K562 (cell line): ENCODE data around the gene CACNG3.

ENCODE experiments used
- CC2D1A ChIP-seq: fragments of 450-650 bp; IDR thresholded peaks from 2 replicates; pipeline ENCODE4 v1.6.1; 2017; ENCODE audit warnings: mild to moderate bottlenecking
- CREM ChIP-seq: IDR thresholded peaks from 2 replicates; pipeline ENCODE4 v1.6.1; 2014; ENCODE audit warnings: antibody characterized with exemption, low read depth
- YY1 ChIP-seq, 3 experiments: IDR thresholded peaks; 2 replicates each; pipeline ENCODE4 v1.6.1; 2011; ENCODE audit warnings: low read length in 2 of 3, mild to moderate bottlenecking in 2 of 3, moderate library complexity in 2 of 3, borderline replicate concordance in 1 of 3, control low read depth in 1 of 3, low read depth in 1 of 3; ENCODE audit not compliant: insufficient read depth in 3 of 3, insufficient replicate concordance in 2 of 3, control insufficient read depth in 1 of 3, insufficient read length in 1 of 3; ENCODE audit errors: extremely low read depth in 1 of 3
- ZNF121 ChIP-seq: sonication (generic); formaldehyde crosslinking; conservative IDR thresholded peaks from 2 replicates; pipeline ENCODE4 v1.8.0; 2022; ENCODE audit warnings: missing genetic modification reagents
- ZNF165 ChIP-seq: fragments of 250-450 bp; sonication (Bioruptor Pico); IDR thresholded peaks from 2 replicates; pipeline ENCODE4 v1.4.0; 2020; ENCODE audit warnings: borderline replicate concordance
- TF ChIP-seq, protein P1 (sequence below), 3 experiments: IDR thresholded peaks in 2 of 3; conservative IDR thresholded peaks in 1 of 3; 2 replicates each; pipeline ENCODE4 v1.5.1; 2011 to 2012; ENCODE audit warnings: low read length in 3 of 3, mild to moderate bottlenecking in 3 of 3, control low read depth in 2 of 3, improper control_type of control experiment in 1 of 3, inconsistent platforms in 1 of 3, low read depth in 1 of 3, mixed read lengths in 1 of 3, moderate library complexity in 1 of 3; ENCODE audit not compliant: insufficient read depth in 2 of 3

- TF ChIP-seq ZNF121 (no peak), YY1 (IDR thresholded peaks at IDR 0.05; ENCODE audit: borderline replicate concordance in 1 of 3, control insufficient read depth in 1 of 3, extremely low read depth in 1 of 3, insufficient read depth in 3 of 3, insufficient read length in 1 of 3, insufficient replicate concordance in 2 of 3, low read depth in 1 of 3, low read length in 2 of 3) (no peak), ZNF165 (CRISPR knock-in tag) (no peak), CREM (no peak), CC2D1A (no peak)
- TF ChIP-seq, protein P1, sequence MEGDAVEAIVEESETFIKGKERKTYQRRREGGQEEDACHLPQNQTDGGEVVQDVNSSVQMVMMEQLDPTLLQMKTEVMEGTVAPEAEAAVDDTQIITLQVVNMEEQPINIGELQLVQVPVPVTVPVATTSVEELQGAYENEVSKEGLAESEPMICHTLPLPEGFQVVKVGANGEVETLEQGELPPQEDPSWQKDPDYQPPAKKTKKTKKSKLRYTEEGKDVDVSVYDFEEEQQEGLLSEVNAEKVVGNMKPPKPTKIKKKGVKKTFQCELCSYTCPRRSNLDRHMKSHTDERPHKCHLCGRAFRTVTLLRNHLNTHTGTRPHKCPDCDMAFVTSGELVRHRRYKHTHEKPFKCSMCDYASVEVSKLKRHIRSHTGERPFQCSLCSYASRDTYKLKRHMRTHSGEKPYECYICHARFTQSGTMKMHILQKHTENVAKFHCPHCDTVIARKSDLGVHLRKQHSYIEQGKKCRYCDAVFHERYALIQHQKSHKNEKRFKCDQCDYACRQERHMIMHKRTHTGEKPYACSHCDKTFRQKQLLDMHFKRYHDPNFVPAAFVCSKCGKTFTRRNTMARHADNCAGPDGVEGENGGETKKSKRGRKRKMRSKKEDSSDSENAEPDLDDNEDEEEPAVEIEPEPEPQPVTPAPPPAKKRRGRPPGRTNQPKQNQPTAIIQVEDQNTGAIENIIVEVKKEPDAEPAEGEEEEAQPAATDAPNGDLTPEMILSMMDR (IDR thresholded peaks at IDR 0.05 in 2 of 3, conservative IDR thresholded peaks at IDR 0.05 in 1 of 3; ENCODE audit: insufficient read depth in 2 of 3, low read depth in 1 of 3, low read length in 3 of 3): no peak
These were observed 104.8 kb downstream of the CACNG3 start for GRCh38 chr16:24360936-24361335.
